Immature natural killer cell (primary cell): ENCODE results near the gene DHCR24. TPM values are rescaled to one million over a fixed set of nuclear protein-coding genes. Genes with fewer than 3 reads are reported as not detected.
A peak's percentile ranks its signal among the peaks of the same experiment; 100 is the strongest.

ENCODE experiments used
- DNase-seq, 3 donors: peaks; one replicate each; pipeline ENCODE4 v3.0.0; 2022; ENCODE audit warnings: mixed read lengths in 1 of 3
- H3K27ac Mint-ChIP-seq, 6 donors: one replicate each; pipeline ENCODE4 v1.8.0; 2020; ENCODE audit warnings: mixed read lengths in 6 of 6, mild to moderate bottlenecking in 5 of 6, inconsistent platforms in 4 of 6, moderate library complexity in 3 of 6
- H3K27me3 Mint-ChIP-seq, 3 donors: one replicate each; pipeline ENCODE4 v1.8.0; 2020 to 2021; ENCODE audit warnings: low read depth in 3 of 3, mild to moderate bottlenecking in 3 of 3, mixed read lengths in 3 of 3, moderate library complexity in 3 of 3, inconsistent platforms in 1 of 3
- H3K36me3 Mint-ChIP-seq, 3 donors: one replicate each; pipeline ENCODE4 v1.8.0; 2020; ENCODE audit warnings: mixed read lengths in 3 of 3, inconsistent platforms in 2 of 3, mild to moderate bottlenecking in 2 of 3
- H3K4me1 Mint-ChIP-seq, 2 donors: one replicate each; pipeline ENCODE4 v1.8.0; 2020; ENCODE audit warnings: inconsistent platforms in 2 of 2, mild to moderate bottlenecking in 2 of 2, mixed read lengths in 2 of 2, moderate library complexity in 1 of 2
- H3K4me3 Mint-ChIP-seq, 5 donors: one replicate each; pipeline ENCODE4 v1.8.0; 2020; ENCODE audit warnings: mild to moderate bottlenecking in 5 of 5, mixed read lengths in 5 of 5, inconsistent platforms in 3 of 5, moderate library complexity in 3 of 5
- H3K9me3 Mint-ChIP-seq, 6 donors: one replicate each; pipeline ENCODE4 v1.8.0; 2020; ENCODE audit warnings: mild to moderate bottlenecking in 6 of 6, mixed read lengths in 6 of 6, inconsistent platforms in 4 of 6, moderate library complexity in 3 of 6
- polyA plus RNA-seq, 3 donors: library from polyadenylated mRNA; unstranded; fragments of 300-500 nt; fragmentation: Illumina TruSeq; gene quantifications; one replicate each; pipeline ENCODE4 v1.2.3, GENCODE V29; 2021

DHCR24 gene
- polyA plus RNA-seq, 3 donors from 2014 or later = 15.4 to 23.8 (median 17.0) TPM

GRCh38 chr1:54800041-54800898 lies 86.7 kb downstream of the DHCR24 start:
- Mint-ChIP-seq H3K9me3 (no peaks in the 10 kb centered on the region), H3K36me3 (peaks cover 0 to 5% (median 5%) of the 10 kb centered on the region in 3 donors), H3K27me3 (peaks cover 0 to 1% (median 0%) of the 10 kb centered on the region in 3 donors), H3K4me3 (peak overlapping the region; percentile 94 to 97 (median 97)), H3K4me1 (peaks cover 82 to 90% of the 10 kb centered on the region in 2 donors), H3K27ac (peak overlapping the region; percentile 90 to 97 (median 95))
- DNase-seq = no peak

Other genes with a start within 250 kb of the DHCR24 start
- not detected for gene MROH7, start 245.4 kb downstream of the DHCR24 start, polyA plus RNA-seq
- 10 to 100 TPM; 14.3 to 22.6 (median 20.7) TPM for gene TTC4, start 171.3 kb downstream of the DHCR24 start, polyA plus RNA-seq
- gene PARS2, start 122.7 kb downstream of the DHCR24 start, polyA plus RNA-seq = 1 to 10 TPM in 2 of 3 donors, under 1 TPM in 1; 0.89 to 4.0 (median 3.3) TPM
- 10 to 100 TPM in 1 of 3 donors, 1 to 10 TPM in 2; 5.2 to 13.7 (median 5.6) TPM for gene TTC22, start 85.9 kb downstream of the DHCR24 start, polyA plus RNA-seq
- gene TMEM61, start 93.4 kb upstream of the DHCR24 start, polyA plus RNA-seq = not detected
- gene BSND, start 111.7 kb upstream of the DHCR24 start, polyA plus RNA-seq = not detected
- not detected for gene PCSK9, start 152.4 kb upstream of the DHCR24 start, polyA plus RNA-seq